Endothelial cell of umbilical vein (primary cell): ENCODE data around the gene LPP. TPM values are rescaled to one million over a fixed set of nuclear protein-coding genes. Genes with fewer than 3 reads are reported as not detected.
A peak's percentile ranks its signal among the peaks of the same experiment; 100 is the strongest.

ENCODE experiments used
- BruUV-seq: library from RNA; stranded (reverse); fragments of 400-500 nt; replicated peaks from 2 replicates; lab custom pipeline; 2021; lab: Mats Ljungman, UMichigan
- CTCF ChIA-PET: fragments of 300-600, 350-600 bp; sonication (Branson Sonifier 250); formaldehyde crosslinking; loops from one replicate; lab custom pipeline; 2021; ENCODE audit warnings: antibody characterized with exemption, inconsistent platforms; lab: Charles Lee
- POLR2A ChIA-PET: fragments of 300-600, 350-600 bp; sonication (Branson Sonifier 250); formaldehyde crosslinking; loops from one replicate; lab custom pipeline; 2021; ENCODE audit warnings: antibody characterized with exemption, inconsistent platforms; lab: Charles Lee
- DNase-seq: peaks from one replicate; pipeline ENCODE4 v3.0.0-alpha.2; 2011; ENCODE audit warnings: low read depth, low spot score
- FAIRE-seq: peaks from 2 replicates; lab custom pipeline; 2011; peaks lifted over from hg19 to GRCh38; lab: Jason Lieb, UNC
- H2AFZ ChIP-seq: 2 replicates; pipeline ENCODE4 v1.6.0; 2012; ENCODE audit warnings: low read depth, low read length, control low read depth, inconsistent platforms
- H3K27ac ChIP-seq: 2 replicates; pipeline ENCODE4 v1.5.1; 2011; ENCODE audit warnings: low read depth, mild to moderate bottlenecking, control low read depth, low read length, moderate library complexity; ENCODE audit not compliant: insufficient read depth
- H3K27me3 ChIP-seq, 2 experiments: 2 replicates each; pipeline versions ENCODE4 v1.6.0 to v1.6.1; 2011; ENCODE audit warnings: low read length in 2 of 2, mixed read lengths in 1 of 2; ENCODE audit not compliant: control insufficient read depth in 2 of 2, insufficient read depth in 2 of 2
- H3K36me3 ChIP-seq, 2 experiments: 2 replicates in 1 of 2; 3 replicates in 1 of 2; pipeline ENCODE4 v1.5.1; 2011; ENCODE audit warnings: low read length in 2 of 2, mild to moderate bottlenecking in 1 of 2, moderate library complexity in 1 of 2; ENCODE audit not compliant: control insufficient read depth in 2 of 2, insufficient read depth in 2 of 2; ENCODE audit errors: extremely low read depth in 1 of 2
- H3K4me1 ChIP-seq: 3 replicates; pipeline ENCODE4 v1.5.1; 2011; ENCODE audit warnings: mild to moderate bottlenecking, low read length; ENCODE audit not compliant: control insufficient read depth, insufficient read depth; ENCODE audit errors: extremely low read depth
- H3K4me2 ChIP-seq: 2 replicates; pipeline ENCODE4 v1.6.1; 2011; ENCODE audit warnings: low read length, control low read depth, mixed read lengths; ENCODE audit not compliant: insufficient read depth
- H3K4me3 ChIP-seq, 3 experiments: fragments of 200-600 bp in 1 of 3; sonication (generic), shearing (Covaris generic) in 1 of 3; replicated peaks in 1 of 3; 2 replicates each; pipeline ENCODE4 v1.5.1; 2011 to 2016; ENCODE audit warnings: control low read depth in 3 of 3, low read length in 3 of 3, mild to moderate bottlenecking in 2 of 3, inconsistent platforms in 1 of 3, low read depth in 1 of 3, moderate library complexity in 1 of 3; ENCODE audit not compliant: insufficient read depth in 1 of 3
- H3K79me2 ChIP-seq: 2 replicates; pipeline ENCODE4 v1.6.0; 2012; ENCODE audit warnings: low read length, inconsistent platforms; ENCODE audit not compliant: control insufficient read depth, insufficient read depth
- H3K9ac ChIP-seq: replicated peaks from 2 replicates; pipeline ENCODE3; 2011; ENCODE audit warnings: low read length, control low read depth; ENCODE audit not compliant: insufficient read depth; ENCODE audit errors: extremely low read depth
- H3K9me1 ChIP-seq: replicated peaks from 3 replicates; pipeline ENCODE4 v1.6.0; 2011; ENCODE audit warnings: mild to moderate bottlenecking, low read length; ENCODE audit not compliant: control insufficient read depth, insufficient read depth; ENCODE audit errors: extremely low read depth
- H3K9me3 ChIP-seq: replicated peaks from 2 replicates; pipeline ENCODE4 v1.5.1; 2012; ENCODE audit warnings: low read length, inconsistent platforms; ENCODE audit not compliant: control insufficient read depth, insufficient read depth
- H4K20me1 ChIP-seq: replicated peaks from 2 replicates; pipeline ENCODE3; 2011; ENCODE audit warnings: mild to moderate bottlenecking, low read length; ENCODE audit not compliant: control insufficient read depth, insufficient read depth; ENCODE audit errors: extremely low read depth
- CTCF ChIP-seq, 2 donors: IDR thresholded peaks; 1 replicate in 1 of 2; 2 replicates in 1 of 2; pipeline ENCODE4 v1.5.1; 2011; ENCODE audit warnings: low read length in 2 of 2, mild to moderate bottlenecking in 2 of 2, moderate library complexity in 2 of 2, control low read depth in 1 of 2, inconsistent platforms in 1 of 2, low read depth in 1 of 2; ENCODE audit not compliant: insufficient read depth in 1 of 2; ENCODE audit errors: extremely low read depth in 1 of 2
- EZH2 ChIP-seq: IDR thresholded peaks from 2 replicates; pipeline ENCODE4 v1.6.1; 2012; ENCODE audit warnings: borderline replicate concordance, low read depth, mild to moderate bottlenecking, moderate library complexity, low read length, inconsistent platforms; ENCODE audit not compliant: severe bottlenecking
- FOS ChIP-seq: IDR thresholded peaks from 2 replicates; pipeline ENCODE4 v1.6.1; 2011; ENCODE audit warnings: mild to moderate bottlenecking, low read length, moderate library complexity, borderline replicate concordance; ENCODE audit not compliant: insufficient read depth
- GATA2 ChIP-seq: IDR thresholded peaks from 2 replicates; pipeline ENCODE4 v1.7.0; 2011; ENCODE audit warnings: low read depth, mild to moderate bottlenecking, moderate library complexity, mixed read lengths, low read length; ENCODE audit not compliant: insufficient read length, insufficient read depth
- JUN ChIP-seq: IDR thresholded peaks from 2 replicates; pipeline ENCODE4 v1.6.1; 2011; ENCODE audit warnings: borderline replicate concordance, low read depth; ENCODE audit not compliant: insufficient read length, insufficient read depth
- MAX ChIP-seq: IDR thresholded peaks from 2 replicates; pipeline ENCODE4 v1.6.1; 2011; ENCODE audit not compliant: insufficient read depth, insufficient read length
- MYC ChIP-seq: IDR thresholded peaks from one replicate; pipeline ENCODE4 v1.6.1; 2011; ENCODE audit warnings: mild to moderate bottlenecking, low read depth, low read length
- POLR2A ChIP-seq: IDR thresholded peaks from 2 replicates; pipeline ENCODE4 v1.6.1; 2012; ENCODE audit warnings: low read depth, mild to moderate bottlenecking, control low read depth, low read length
- POLR2AphosphoS5 ChIP-seq: IDR thresholded peaks from 2 replicates; pipeline ENCODE4 v1.6.1; 2012; ENCODE audit warnings: low read depth, mild to moderate bottlenecking, control low read depth, low read length, moderate library complexity; ENCODE audit not compliant: insufficient read depth
- dilution Hi-C: fragments of 300-500 bp; cut with MboI; formaldehyde crosslinking; loops from one replicate; pipeline ENCODE4 v1.15.0; 2019; ENCODE audit warnings: low sequenced_read_pairs; ENCODE audit not compliant: extremely low pct_ligation_motif_present
- intact Hi-C: fragments of 100-400 bp; cut with micrococcal nuclease; formaldehyde crosslinking; loops from one replicate; pipeline ENCODE4 v1.10.0; 2022
- polyA plus RNA-seq, 4 experiments: library from polyadenylated mRNA; depleted of rRNA in 3 of 4; stranded (reverse) in 3 of 4; unstranded in 1 of 4; fragments of >200 nt; gene quantifications; 2 replicates each; pipeline versions ENCODE4 v1.2.1 to v1.2.3, GENCODE V29; 2011 to 2012; ENCODE audit warnings: missing spikeins in 1 of 4
- total RNA-seq: library from RNA; stranded (reverse); gene quantifications from 2 replicates; pipeline ENCODE4 v1.2.3, GENCODE V29; 2021

Gene LPP
- total and polyA plus RNA-seq, 2 donors (not counting 3 experiments of a cell fraction or from before 2014, with no cell fraction given) = 16.9 to 153 TPM

- Histone ChIP-seq H3K4me2 (peak overlapping the region; percentile 49), H3K4me1 (peaks cover 36% of the 10 kb centered on the region), H3K27ac (peak overlapping the region; percentile 66), H3K79me2 (peaks cover 3% of the 10 kb centered on the region), H4K20me1 (no peaks in the 10 kb centered on the region), H3K36me3 (no peaks in the 10 kb centered on the region), H3K27me3 (no peaks in the 10 kb centered on the region), H3K9me3 (no peaks in the 10 kb centered on the region), H3K4me3 (no peak overlapping the region), H2AFZ (no peak overlapping the region), H3K9me1 (no peaks in the 10 kb centered on the region), H3K9ac (no peak overlapping the region)
- dilution Hi-C loops (no loop called here), intact Hi-C loops (loop anchor here (1.0 to 10.0 kb wide), 7 partner anchors 17 to 617 kb away; partner anchors contain the start of gene BCL6)
- BruUV-seq = no TSS peak
- CTCF ChIA-PET = interaction anchor here (0.8 to 2.1 kb wide), 5 partner anchors 10 to 593 kb away, joined by 3 to 7 read pairs (median 3); no protein-coding TSS in a partner anchor
- POLR2A ChIA-PET = no interaction called here
- FAIRE-seq (no peak), DNase-seq (no peak)
- TF ChIP-seq JUN (no peak), POLR2A (no peak), POLR2AphosphoS5 (no peak), GATA2 (no peak), MAX (no peak), EZH2 (no peak), CTCF (IDR thresholded peaks at IDR 0.05; ENCODE audit: extremely low read depth in 1 of 2, insufficient read depth in 1 of 2, low read depth in 1 of 2, low read length in 2 of 2) (no peak), MYC (no peak), FOS (no peak)
Observed at GRCh38 chr3:188361888-188362287, 207.9 kb downstream of the LPP start.
